NCI-H460 (cell line): ENCODE results near the gene CCDC8. TPM values are rescaled to one million over a fixed set of nuclear protein-coding genes. Genes with fewer than 3 reads are reported as not detected.
"Not testable (repeated sequence)": the region's sequence is repeated elsewhere in the genome, so short reads cannot be mapped to it uniquely, and the experiment has no call there.

ENCODE experiments used
- DNase-seq: peaks from one replicate; pipeline ENCODE4 v3.0.0-alpha.2; 2016; ENCODE audit warnings: low read depth; ENCODE audit errors: extremely low read depth
- total RNA-seq: library from RNA; depleted of rRNA; stranded (reverse); fragments of >200 nt; shearing (Covaris generic); gene quantifications from 2 replicates; pipeline ENCODE4 v1.2.3, GENCODE V29; 2014

The CCDC8 gene
- total RNA-seq, 1 experiment from 2014 or later, result not detected

GRCh38 chr19:46429999-46430398, 16.6 kb upstream of the CCDC8 start:
- no peak for DNase-seq

GRCh38 chr19:46428239-46429135, 15.1 kb upstream of the CCDC8 start, which contains the start of gene PNMA8C:
PNMA8C (minus strand) TSS chr19:46428936; CDS start chr19:46428359, 577 bp downstream.
- DNase-seq, result no peak

- DNase-seq, result no peak
Measured at GRCh38 chr19:46427518-46428045, 14.2 kb upstream of the CCDC8 start.

- peak; percentile 65 for DNase-seq
Measured at GRCh38 chr19:46426506-46427162, 13.3 kb upstream of the CCDC8 start.

GRCh38 chr19:46426035-46426505, 12.7 kb upstream of the CCDC8 start:
- DNase-seq, result no peak

GRCh38 chr19:46423188-46423587, 9.8 kb upstream of the CCDC8 start:
- DNase-seq, result no peak

GRCh38 chr19:46422344-46422743, 9.0 kb upstream of the CCDC8 start:
- no peak for DNase-seq

- DNase-seq, result no peak
Measured at GRCh38 chr19:46420056-46420455, 6.7 kb upstream of the CCDC8 start.

GRCh38 chr19:46415804-46416709, 2.7 kb upstream of the CCDC8 start:
- peak; percentile 36 for DNase-seq

- DNase-seq, result not testable (repeated sequence)
Measured at GRCh38 chr19:46414899-46415298, 1.5 kb upstream of the CCDC8 start.

GRCh38 chr19:46412650-46413261, 608 bp downstream of the CCDC8 start:
- no peak for DNase-seq

GRCh38 chr19:46411925-46412649, 1.3 kb downstream of the CCDC8 start:
- no peak for DNase-seq

- DNase-seq, result no peak
Measured at GRCh38 chr19:46411088-46411924, 2.1 kb downstream of the CCDC8 start.

- no peak for DNase-seq
Measured at GRCh38 chr19:46410205-46411087, 2.9 kb downstream of the CCDC8 start.

GRCh38 chr19:46409191-46409590, 4.2 kb downstream of the CCDC8 start:
- DNase-seq, result no peak

- DNase-seq, result no peak
Measured at GRCh38 chr19:46408664-46409039, 4.7 kb downstream of the CCDC8 start.

- no peak for DNase-seq
Measured at GRCh38 chr19:46407856-46408663, 5.3 kb downstream of the CCDC8 start.
